HG03378 (cell line): ENCODE results near the gene ZBP1.

Experiments
- ATAC-seq: cut with Tn5 transposase; IDR thresholded peaks from one replicate; pipeline ENCODE4 v1.9.1; 2021; ENCODE audit warnings: mild to moderate bottlenecking, moderate library complexity; ENCODE audit not compliant: unreplicated experiment

The ZBP1 gene, protein sequence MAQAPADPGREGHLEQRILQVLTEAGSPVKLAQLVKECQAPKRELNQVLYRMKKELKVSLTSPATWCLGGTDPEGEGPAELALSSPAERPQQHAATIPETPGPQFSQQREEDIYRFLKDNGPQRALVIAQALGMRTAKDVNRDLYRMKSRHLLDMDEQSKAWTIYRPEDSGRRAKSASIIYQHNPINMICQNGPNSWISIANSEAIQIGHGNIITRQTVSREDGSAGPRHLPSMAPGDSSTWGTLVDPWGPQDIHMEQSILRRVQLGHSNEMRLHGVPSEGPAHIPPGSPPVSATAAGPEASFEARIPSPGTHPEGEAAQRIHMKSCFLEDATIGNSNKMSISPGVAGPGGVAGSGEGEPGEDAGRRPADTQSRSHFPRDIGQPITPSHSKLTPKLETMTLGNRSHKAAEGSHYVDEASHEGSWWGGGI

DNA sequence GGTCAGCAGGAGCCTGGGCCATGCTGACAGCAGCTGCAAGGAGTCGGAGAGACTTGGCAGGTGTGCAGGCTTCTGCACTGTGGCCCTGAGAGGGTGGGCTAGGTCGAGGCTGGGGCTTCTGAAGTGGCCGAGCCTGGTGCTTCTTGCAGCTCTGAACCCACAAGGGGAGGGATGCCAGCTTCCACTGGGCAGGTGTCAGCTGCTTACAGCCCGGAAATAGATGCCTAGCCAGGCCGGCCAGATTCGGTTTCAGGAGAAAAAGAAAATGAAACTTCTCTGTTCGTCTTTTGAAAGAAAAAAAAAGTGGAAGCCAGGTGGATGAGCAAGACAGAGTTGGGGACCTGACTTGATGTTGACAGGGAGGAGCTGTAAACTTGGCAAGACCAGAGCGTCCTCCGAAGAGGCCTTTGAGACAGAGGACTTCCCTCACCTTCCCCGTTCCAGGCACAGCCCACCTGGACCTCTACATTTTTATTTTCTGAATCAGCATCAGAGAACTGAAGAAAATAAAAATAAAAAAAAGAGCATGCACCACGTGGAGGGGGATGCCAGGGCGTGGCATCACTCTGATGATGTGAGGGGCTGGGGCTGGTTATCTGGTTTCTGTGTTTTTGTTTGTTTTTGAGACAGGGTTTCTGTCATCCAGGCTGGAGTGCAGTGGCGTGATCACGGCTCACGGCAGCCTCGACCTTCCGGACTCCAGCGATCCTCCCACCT lies at the start of gene ZBP1:
ZBP1 (minus strand) TSS at position 153 of the 717 bp plus-strand sequence; CDS start at position 22, 131 bp downstream.
- ATAC-seq = peak; percentile 47

DNA sequence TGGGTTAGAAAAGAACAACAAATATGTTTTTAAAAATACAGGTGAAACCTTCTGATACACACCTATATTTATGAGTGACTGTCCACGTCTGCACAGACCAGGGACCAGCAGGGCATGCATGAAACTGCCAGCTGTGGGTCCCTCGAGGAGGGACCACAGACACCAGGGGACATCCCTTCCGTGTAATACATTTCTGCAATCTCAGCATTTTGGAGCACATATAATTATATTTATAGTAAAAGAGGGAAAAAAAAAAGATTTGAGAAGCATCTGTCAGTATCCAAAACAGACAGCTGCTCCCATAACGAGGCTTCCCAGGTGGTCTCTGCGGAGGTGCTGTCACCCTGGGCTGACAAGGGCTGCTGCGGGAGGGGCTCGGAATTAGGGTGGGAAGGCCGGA lies 49.4 kb upstream of the ZBP1 start:
- no peak for ATAC-seq

DNA sequence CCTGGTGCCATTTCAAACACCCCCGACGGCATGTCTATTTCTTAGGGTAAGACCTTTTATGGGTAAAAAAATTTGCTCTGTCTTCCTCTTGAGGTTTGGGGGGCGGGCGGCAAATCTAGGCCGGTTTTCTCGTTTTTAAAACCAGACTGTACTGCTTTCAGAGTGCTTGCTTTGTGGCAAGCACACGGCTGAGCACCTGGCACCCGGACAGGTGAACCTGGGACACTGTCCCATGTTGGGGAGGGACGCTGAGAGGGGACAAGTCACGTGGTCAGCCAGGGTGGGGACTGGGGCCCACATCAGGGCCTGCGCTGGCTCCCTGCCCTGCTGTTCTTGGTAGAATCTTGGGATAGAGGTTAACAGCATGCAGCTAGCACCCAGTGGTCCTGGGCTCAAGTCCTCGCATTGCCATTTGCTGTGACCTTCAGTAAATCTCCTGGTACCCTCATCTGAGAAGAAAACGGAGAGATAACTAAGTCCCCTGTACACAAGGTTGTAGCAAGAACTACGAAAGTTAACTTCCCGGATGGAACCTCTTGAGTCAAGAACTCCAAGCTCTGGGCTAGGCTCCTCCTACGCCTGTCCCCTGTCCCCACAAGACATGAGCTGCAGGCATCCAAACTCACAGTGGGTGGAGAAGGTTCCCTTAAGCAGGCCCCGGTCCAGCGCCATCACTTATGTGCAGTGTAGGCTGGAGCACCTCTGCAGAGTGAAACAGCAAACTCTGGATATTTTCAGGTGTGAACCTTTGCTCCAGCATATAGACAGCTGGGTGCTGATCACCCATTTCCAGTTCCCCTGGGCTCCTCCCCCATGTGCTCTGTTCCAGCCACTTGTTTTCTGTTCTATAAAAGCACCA lies 47.9 kb upstream of the ZBP1 start:
- ATAC-seq = no peak

DNA sequence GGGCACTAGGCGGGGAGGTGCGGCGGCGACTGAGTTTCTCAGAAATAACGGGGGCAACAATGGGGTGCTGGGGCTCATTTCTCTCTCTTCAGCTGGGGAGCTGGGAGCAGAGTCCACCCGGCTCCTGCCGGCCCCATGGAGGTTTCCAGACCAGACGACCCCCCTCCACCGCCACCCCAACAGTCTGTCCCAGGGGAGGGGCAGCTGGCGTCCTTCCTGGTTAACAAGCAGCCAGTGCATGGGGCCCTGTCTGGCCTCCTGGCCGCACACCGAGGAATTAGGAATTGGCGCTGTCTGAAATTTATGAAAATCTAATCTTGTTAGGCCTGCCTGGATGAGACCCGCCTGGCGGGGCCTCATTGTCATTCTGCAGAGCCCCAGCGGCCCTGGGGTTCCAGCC lies 47.2 kb upstream of the ZBP1 start:
- no peak for ATAC-seq

DNA sequence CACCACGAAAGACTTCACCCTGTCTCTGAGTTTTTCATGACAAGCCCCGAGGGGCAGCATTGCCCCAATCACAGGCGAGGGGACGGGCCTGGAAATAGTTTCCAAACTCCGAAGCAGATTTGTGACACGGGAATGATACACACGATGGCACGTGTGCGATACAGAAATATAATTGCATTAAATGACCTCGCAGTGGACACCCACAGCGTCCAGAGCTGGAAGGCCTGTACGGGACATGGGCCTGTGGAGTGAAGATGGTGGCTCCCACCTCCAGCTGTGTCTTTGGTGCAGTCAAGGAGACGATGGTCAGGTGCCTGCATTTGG lies 46.6 kb upstream of the ZBP1 start:
- no peak for ATAC-seq

DNA sequence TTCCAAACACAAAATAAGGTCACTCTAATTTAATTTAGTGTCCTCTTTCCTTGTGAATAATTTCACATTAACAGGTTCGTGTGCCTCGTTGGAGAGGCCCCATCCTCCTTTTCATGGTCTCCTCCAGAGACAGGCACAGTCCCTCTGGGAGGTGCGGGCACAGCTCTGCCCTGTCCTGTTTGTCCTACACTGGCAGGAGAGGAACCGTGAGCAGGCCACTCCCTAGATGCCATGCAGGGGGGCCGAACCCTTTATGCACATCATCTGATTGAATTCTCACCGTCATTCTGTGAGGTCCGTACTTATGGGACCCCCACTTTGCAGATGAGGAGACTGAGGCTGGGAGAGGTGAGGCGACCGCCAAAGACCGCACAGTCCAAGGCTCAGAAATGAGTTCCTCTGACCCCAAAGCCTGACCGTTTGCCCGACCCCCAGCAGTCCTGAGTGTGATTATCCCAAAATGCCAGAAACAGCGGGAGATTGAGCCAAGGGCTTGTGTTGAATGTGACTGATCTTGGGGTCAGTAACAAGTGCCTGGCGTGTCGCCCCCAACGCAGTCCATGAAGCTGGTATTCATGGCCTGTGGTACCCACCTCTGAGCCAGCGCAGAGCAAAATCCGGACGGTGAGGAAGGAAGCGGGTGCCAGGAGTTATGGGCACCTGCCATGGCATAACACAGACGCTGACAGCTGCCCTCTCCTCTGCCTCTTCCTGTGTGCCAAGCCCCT lies 46.0 kb upstream of the ZBP1 start:
- ATAC-seq = no peak

DNA sequence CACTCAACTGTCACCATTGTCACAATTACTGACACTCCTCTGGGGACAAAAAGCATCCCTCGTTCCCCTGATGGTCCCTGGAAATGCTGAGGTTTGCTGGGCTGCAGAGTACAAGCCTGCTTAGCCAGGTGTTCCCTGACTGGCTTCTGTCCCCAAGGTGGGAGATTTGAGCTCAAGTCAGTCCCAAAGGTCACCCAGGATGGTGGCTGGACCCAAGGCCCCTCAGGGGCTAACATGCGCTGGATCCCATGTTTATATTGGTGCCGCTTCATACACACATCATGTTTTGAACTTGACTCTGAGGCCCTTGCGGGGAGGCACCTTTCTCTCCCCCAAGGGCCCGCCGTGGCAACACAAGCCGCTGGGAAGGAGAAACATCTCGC lies 45.4 kb upstream of the ZBP1 start:
- no peak for ATAC-seq

DNA sequence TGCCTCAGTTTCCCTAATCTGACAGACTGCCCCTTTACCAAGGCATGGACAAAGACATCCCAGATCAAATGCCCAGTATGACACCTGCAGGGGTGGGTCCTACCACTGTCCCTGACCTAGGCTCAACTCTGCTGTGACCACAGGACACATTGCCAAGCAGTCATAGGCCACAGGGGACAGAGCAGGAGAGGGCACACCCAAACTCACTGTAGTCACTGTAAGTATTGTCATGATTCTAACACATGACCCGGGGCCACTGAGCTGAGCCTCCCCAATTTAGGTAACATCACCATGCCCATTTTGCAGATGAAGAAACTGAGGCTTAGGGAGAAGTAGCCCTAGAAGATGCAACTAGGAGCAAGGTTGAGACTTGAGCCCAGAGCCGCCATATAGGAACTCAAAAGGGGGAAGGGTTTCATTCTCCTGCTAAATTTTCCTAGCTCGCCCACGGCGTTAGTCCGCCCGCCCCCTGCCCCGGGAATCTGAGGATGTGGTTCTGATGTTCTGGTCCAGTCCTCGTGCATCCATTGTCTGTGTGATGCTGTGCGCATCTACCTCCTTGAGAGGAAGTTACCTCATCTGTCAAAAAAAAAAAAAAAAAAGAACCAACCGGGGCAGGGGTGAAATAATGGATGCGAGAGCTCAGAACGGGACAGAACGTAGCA lies 44.8 kb upstream of the ZBP1 start:
- no peak for ATAC-seq

DNA sequence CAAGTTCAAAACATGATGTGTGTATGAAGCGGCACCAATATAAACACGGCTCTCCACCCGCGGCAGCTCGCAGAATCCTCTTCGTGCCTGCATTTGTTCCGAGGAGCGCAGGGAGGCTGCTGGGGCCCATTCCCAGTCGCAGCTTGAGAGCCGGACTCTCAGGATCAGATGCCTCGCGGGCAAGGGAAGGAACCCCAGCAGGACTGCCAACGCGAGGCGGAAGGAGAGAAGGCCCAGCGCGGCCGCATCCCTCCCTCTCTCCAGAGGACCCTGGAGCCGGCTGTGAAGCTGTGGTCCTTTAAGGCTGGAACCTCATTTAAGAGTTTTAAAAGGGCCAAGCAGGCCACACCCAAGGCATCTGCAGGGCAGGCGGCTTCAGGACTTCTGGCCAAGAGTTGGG lies 44.2 kb upstream of the ZBP1 start:
- no peak for ATAC-seq

DNA sequence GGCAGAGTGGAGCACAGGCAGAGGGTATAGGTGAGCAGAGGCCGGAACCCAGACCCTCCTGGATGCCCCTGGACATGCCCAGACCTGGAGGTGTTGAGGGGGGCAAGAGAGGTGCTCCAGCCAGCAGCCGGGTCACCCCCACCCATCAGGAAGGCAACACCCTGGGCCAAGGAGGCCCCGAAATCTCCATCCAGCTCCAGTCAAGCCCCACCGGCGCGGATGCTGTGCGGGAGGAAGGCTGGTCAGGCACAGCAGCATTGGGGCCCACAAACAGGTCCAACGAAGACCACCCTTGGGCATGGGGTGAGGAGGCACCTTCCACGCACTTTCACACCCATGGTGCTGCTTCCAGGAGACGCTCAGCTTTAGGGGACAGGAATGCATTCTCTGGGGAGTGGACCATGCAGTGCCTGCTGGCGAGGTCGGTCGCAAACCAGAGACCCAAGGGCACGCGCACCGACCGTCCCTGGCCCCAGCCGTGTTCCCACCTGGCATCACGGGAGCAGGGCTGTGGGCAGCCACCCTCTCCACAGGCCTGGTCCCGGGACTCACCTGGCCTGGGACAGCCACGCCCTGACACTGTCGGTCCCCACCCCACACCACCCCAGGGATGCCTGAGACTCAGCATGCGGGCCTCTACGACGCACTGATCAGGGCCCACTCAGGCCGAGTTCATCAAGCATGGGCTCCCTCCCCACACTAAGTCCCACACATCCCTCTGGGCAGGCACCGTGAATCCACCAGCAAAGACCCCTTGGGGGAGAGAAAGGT lies 43.6 kb upstream of the ZBP1 start:
- no peak for ATAC-seq

DNA sequence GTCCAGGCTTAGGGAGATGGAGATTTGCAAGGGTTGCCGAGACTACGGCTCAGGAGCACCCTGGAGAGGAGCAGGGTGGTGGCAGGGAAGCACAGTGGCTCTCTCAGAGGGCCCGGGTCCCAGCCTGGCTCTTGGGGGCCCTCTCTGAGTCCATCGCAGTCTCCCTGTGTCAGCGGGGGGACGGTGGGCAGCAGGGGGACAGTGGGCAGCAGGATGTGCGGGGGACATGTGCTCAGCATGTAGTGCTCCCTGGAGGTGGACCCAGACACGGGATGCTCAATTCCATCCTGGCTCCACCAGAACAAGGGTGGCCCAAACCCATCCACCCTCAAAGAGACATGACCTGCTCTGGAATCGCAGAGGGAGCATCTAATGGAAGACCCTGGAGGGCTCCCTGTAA lies 43.0 kb upstream of the ZBP1 start:
- no peak for ATAC-seq

DNA sequence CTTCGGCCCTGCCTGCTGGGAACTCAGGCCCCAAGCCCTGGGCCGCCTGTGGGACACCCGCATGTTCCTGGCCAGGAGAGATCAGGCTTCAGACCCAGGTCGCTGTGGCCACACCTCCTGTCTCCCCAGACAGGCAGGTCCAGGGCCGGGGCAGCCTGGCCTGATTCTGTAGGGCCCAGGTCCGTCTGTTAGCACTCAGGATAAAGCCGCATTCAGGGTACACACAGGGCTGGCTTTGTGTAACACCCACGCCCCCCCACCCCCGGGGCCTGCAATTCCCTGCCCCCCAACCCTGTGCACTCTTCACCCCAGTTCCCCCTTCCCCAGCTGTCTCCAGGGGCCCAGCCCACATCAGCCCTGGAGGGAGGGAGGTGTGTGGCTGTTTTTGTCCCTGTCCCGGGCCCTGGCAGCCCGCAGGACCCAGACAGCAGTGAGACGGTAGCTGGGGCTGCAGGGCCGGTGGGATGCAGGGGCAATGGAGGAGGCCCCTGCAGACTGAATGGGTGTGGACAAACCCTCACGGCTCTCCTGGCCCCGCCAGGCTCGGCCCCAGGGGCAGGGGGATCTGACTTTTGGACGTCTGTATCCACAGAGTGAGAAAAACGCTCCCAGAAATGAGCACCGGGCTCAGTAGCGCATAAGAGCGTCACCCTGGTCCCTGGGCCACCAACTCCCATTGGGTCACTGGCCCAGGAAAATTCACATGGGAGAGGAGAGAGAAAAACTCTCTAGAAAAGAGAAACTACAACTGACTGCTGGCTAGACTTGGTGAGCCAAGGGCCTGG lies 42.4 kb upstream of the ZBP1 start:
- no peak for ATAC-seq

DNA sequence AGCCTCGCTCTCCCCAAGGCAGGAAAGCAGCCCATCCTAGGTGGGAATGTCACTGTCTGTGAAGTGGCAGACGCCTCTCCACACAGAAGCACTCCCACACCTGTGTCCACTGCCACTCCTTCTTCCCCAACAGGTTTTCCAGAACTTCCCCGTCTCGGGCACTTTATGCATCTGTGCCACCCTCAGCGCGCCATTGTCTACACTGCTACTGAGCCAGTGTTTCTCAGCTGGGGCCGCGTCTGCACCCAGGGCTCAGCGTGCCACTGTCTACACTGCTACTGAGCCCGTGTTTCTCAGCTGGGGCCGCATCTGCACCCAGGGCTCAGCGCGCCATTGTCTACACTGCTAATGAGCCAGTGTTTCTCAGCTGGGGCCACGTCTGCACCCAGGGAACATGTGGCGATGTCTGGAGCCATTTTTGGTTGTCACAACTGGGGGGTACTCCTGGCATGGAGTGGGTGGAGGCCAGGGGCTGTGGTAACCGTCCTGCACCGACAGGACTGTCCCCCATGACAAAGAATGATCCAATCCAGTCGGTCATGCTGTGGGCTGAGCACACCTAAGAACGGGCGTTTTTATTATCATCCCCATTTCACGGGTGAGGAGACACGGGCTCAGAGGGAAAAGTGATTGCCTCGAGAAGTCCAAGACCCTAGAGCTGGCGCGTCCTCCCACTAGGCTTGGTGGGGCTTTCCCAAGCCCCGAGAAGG lies 41.7 kb upstream of the ZBP1 start:
- ATAC-seq = no peak

DNA sequence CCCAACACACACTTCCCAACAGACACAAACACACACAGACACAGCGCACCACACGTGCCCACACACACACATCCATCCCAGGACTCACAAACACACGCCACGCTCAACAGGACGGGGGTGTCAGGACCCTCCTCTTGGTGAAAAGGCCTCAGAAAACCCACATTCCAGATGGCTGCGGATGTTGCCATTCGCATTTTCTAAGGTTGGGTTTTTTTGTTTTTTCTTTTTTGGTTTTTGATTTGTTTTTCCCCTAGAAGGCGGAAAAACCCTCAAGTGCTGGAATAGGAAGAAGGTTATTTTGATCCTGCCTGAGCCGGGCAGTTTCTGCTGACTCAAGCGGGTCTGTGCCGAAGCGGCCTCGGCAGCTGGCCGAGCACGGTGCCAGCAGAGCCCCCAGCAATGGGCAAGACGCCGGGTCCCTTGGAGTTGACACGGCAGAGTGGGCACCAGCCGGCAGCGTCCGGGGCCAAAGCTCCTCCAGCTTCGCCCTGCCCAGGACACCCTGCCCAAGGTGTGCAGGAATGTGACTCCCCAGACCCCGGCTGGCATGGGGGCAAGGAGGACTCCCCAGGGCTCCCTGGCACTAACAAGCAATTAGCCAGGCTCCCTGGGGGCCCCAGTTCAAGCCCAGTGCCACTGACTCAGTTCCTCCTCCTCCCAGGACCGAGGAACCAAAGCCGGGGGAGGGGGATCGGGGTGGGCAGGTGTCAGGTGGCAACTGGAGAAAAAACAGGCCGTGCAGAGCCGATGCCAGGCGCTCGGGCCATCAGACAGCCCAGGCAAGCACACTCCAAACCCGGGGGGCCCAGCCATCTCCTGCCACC lies 40.9 kb upstream of the ZBP1 start:
- ATAC-seq = no peak

DNA sequence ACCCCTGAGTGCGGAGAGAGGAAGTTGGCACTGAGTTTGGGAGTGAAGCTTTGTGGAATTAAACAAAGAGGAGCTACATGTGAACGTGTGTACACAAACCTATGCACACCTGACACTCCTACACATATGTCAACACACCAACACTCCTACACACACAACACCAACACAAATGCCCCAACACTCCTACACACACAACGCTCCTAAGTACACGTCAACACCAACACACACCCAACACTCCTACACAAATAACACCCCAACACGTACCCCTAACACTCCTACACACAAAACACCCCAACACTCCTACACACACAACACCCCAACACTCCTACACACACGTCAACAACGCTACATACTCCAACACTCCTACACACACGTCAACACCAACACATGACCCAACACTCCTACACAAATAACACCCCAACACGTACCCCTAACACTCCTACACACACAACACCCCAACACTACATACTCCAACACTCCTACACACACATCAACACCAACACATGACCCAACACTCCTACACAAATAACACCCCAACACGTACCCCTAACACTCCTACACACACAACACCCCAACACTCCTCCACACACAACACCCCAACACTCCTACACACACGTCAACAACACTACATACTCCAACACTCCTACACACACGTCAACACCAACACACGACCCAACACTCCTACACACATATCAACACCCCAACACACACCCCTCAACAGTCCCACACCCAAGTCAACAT lies 40.1 kb upstream of the ZBP1 start:
- no peak for ATAC-seq

DNA sequence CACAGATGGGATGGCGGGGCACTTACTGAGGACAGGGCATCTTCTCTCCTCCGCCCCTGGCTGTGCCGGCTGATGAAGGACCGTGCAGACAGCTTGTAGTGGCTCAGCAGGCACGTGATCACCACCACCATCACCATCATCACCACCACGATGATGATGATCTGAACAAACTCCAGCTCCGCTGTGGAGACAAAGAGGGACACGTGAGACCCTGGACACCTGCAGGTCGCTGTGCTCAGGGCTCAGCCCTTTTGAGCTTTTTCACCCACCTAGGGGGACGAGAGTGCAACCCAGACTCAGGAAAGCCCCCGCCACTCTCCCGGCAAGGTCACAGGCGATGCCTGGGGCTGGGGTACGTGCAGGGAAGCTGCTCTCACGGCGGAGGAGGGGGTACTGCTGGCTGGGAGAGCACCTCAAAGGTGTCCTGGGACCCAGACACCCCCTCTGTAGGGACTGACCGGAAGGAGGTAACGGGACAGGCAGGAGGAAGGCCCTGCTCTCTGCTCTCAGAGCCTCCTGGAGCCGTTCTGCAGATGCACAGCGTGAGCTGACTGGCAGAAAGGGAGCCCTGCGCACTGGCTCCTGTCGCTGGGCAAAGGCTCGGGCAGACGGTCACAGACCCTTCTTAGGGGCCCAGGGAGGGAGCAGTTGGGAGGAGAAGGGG lies 39.4 kb upstream of the ZBP1 start:
- ATAC-seq = no peak
